Measurements from ENCODE around the gene XIRP1. TPM values are rescaled to one million over a fixed set of nuclear protein-coding genes. Genes with fewer than 3 reads are reported as not detected.

Gene XIRP1
- total and polyA plus RNA-seq, 2 experiments from 2014 or later, result not detected

DNA sequence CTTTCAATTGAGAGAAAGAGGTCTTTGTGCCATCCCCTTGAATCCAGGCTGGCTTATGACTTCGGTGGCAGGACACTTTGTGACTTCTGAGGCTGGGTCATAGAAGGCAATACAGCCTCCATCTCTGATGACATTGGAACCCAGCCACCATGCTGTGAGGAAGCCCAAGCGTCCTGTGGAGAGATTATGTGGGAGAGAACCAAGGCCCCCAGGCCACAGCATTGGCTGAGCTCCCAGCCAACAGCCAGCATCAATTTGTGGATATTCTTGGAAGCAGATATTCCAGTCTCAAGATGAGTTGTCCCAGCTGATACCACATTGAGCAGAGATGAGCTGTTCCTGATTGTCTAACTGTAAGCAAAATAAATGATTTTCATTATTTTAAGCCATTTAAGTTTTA lies 12.7 kb upstream of the XIRP1 start:
- no peak for TF ChIP-seq POLR2AphosphoS5 (IDR thresholded peaks at IDR 0.05; ENCODE audit: low read depth)
- TF ChIP-seq ZNF462 (CRISPR knock-in tag; IDR thresholded peaks at IDR 0.05), result no peak
- TF ChIP-seq, protein P1, sequence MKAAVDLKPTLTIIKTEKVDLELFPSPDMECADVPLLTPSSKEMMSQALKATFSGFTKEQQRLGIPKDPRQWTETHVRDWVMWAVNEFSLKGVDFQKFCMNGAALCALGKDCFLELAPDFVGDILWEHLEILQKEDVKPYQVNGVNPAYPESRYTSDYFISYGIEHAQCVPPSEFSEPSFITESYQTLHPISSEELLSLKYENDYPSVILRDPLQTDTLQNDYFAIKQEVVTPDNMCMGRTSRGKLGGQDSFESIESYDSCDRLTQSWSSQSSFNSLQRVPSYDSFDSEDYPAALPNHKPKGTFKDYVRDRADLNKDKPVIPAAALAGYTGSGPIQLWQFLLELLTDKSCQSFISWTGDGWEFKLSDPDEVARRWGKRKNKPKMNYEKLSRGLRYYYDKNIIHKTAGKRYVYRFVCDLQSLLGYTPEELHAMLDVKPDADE (IDR thresholded peaks at IDR 0.05), result no peak
- no peak for TF ChIP-seq EZH2 (IDR thresholded peaks at IDR 0.05; ENCODE audit: low read depth, unreplicated experiment)
- no peak for TF ChIP-seq EZH2phosphoT487 (IDR thresholded peaks at IDR 0.05; ENCODE audit: unreplicated experiment)
- no peak for TF ChIP-seq CREB1 (CRISPR knock-in tag; IDR thresholded peaks at IDR 0.05; ENCODE audit: low read depth)
- TF ChIP-seq, protein P2, sequence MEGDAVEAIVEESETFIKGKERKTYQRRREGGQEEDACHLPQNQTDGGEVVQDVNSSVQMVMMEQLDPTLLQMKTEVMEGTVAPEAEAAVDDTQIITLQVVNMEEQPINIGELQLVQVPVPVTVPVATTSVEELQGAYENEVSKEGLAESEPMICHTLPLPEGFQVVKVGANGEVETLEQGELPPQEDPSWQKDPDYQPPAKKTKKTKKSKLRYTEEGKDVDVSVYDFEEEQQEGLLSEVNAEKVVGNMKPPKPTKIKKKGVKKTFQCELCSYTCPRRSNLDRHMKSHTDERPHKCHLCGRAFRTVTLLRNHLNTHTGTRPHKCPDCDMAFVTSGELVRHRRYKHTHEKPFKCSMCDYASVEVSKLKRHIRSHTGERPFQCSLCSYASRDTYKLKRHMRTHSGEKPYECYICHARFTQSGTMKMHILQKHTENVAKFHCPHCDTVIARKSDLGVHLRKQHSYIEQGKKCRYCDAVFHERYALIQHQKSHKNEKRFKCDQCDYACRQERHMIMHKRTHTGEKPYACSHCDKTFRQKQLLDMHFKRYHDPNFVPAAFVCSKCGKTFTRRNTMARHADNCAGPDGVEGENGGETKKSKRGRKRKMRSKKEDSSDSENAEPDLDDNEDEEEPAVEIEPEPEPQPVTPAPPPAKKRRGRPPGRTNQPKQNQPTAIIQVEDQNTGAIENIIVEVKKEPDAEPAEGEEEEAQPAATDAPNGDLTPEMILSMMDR (conservative IDR thresholded peaks at IDR 0.05; ENCODE audit: low read depth in 2 of 2), result no peak
- no peak for TF ChIP-seq STAT1 (IDR thresholded peaks at IDR 0.05; ENCODE audit: unreplicated experiment)
- Mint-ChIP-seq H3K4me3 (no peak overlapping the region), H3K4me1 (peaks cover 14% of the 10 kb centered on the region), H3K27ac (no peak overlapping the region), H3K36me3 (ENCODE audit: low read depth) (no peaks in the 10 kb centered on the region), H3K27me3 (ENCODE audit: insufficient read depth, low read depth, poor library complexity) (peaks cover 1% of the 10 kb centered on the region), H3K9me3 (peaks cover 3% of the 10 kb centered on the region)
- Histone ChIP-seq H3K79me2 (replicated peaks; ENCODE audit: insufficient read depth) (no peaks in the 10 kb centered on the region), H3K36me3 (ENCODE audit: insufficient read depth) (no peaks in the 10 kb centered on the region), H2AFZ (no peak overlapping the region), H3F3A (replicated peaks; ENCODE audit: low read depth) (no peaks in the 10 kb centered on the region), H3K4me3 (no peak overlapping the region), H3K27ac (ENCODE audit: low read depth) (no peak overlapping the region), H3K9me2 (ENCODE audit: insufficient read depth) (no peaks in the 10 kb centered on the region), H3K4me2 (no peak overlapping the region), H3K27me3 (ENCODE audit: insufficient read depth) (no peaks in the 10 kb centered on the region), H4K20me1 (replicated peaks; ENCODE audit: insufficient read depth) (no peaks in the 10 kb centered on the region), H3K4me1 (ENCODE audit: insufficient read depth) (peaks cover 7% of the 10 kb centered on the region; the same call in 1 of the 2 replicates)
- DNase-seq (ENCODE audit: low spot score), result no peak
- ATAC-seq, result no peak

All from GM23338 (cell line).